Activated T-cell treated with anti-CD3 and anti-CD28 coated beads, Interleukin-2, amount 50 U/mL, for 4 hours (primary cell): Measurements from ENCODE around the gene RCAN2. TPM values are rescaled to one million over a fixed set of nuclear protein-coding genes. Genes with fewer than 3 reads are reported as not detected.
"Not testable (repeated sequence)": the region's sequence is repeated elsewhere in the genome, so short reads cannot be mapped to it uniquely, and the experiment has no call there.

ENCODE experiments used
- ATAC-seq, 2 donors: fragments of 200-7000 bp; cut with Tn5 transposase; one replicate each; pipeline ENCODE4 v1.10.0; 2021
- DNase-seq: peaks from one replicate; pipeline ENCODE4 v3.0.0-alpha.2; 2020
- H3K27me3 Mint-ChIP-seq: one replicate; pipeline ENCODE4 v1.8.0; 2021; ENCODE audit warnings: low read depth, mixed read lengths
- H3K36me3 Mint-ChIP-seq: one replicate; pipeline ENCODE4 v1.8.0; 2022; ENCODE audit warnings: mixed read lengths; ENCODE audit not compliant: insufficient read depth
- H3K4me1 Mint-ChIP-seq: one replicate; pipeline ENCODE4 v1.8.0; 2021; ENCODE audit warnings: low read depth, mixed read lengths
- H3K4me3 Mint-ChIP-seq: one replicate; pipeline ENCODE4 v1.8.0; 2021; ENCODE audit warnings: mild to moderate bottlenecking, moderate library complexity, mixed read lengths
- H3K9me3 Mint-ChIP-seq: one replicate; pipeline ENCODE4 v1.8.0; 2021; ENCODE audit warnings: mixed read lengths
- total RNA-seq, 3 donors: library from RNA; stranded (reverse); gene quantifications; one replicate each; pipeline ENCODE4 v1.2.1, GENCODE V29; 2021

RCAN2 gene
- total RNA-seq, 3 donors from 2014 or later, result 0.48 to 1.5 (median 1.1) TPM

- no peaks in the 10 kb centered on the region for H3K36me3 Mint-ChIP-seq
- ATAC-seq, result no peak
- no peak for DNase-seq
- no peak overlapping the region for H3K4me3 Mint-ChIP-seq
- H3K27me3 Mint-ChIP-seq, result peaks cover 9% of the 10 kb centered on the region
- H3K4me1 Mint-ChIP-seq, result no peaks in the 10 kb centered on the region
- no peaks in the 10 kb centered on the region for H3K9me3 Mint-ChIP-seq
These were observed 53.0 kb downstream of the RCAN2 start for GRCh38 chr6:46438245-46438644.

GRCh38 chr6:46437671-46438221, 53.5 kb downstream of the RCAN2 start:
- Mint-ChIP-seq H3K4me3 (no peak overlapping the region), H3K4me1 (no peaks in the 10 kb centered on the region), H3K27me3 (peaks cover 9% of the 10 kb centered on the region), H3K36me3 (no peaks in the 10 kb centered on the region), H3K9me3 (no peaks in the 10 kb centered on the region)
- ATAC-seq, result no peak
- DNase-seq, result no peak

DNA sequence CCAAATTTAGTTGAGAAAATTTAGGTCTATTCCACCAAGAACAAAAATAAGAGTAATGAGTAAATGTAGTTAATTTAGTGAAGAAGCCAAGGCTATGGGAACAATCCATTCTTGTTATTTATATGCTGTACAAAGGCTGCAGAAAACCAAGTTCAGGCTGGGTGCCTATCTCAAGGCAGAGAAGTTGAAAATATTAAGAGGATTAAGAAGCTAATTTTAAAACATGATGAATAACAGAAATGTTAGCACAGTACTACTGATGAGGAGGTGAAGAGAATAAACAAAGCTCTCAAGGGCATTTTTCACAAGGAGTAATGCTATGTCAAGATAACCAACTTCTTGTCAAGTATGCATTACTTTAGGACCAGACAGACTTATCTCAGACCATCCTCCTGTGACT, 68.6 kb downstream of the RCAN2 start:
- H3K36me3 Mint-ChIP-seq, result no peaks in the 10 kb centered on the region
- no peaks in the 10 kb centered on the region for H3K9me3 Mint-ChIP-seq
- peaks cover 10% of the 10 kb centered on the region for H3K27me3 Mint-ChIP-seq
- DNase-seq (no peak), ATAC-seq (no peak)
- H3K4me1 Mint-ChIP-seq, result no peaks in the 10 kb centered on the region
- no peak overlapping the region for H3K4me3 Mint-ChIP-seq

DNA sequence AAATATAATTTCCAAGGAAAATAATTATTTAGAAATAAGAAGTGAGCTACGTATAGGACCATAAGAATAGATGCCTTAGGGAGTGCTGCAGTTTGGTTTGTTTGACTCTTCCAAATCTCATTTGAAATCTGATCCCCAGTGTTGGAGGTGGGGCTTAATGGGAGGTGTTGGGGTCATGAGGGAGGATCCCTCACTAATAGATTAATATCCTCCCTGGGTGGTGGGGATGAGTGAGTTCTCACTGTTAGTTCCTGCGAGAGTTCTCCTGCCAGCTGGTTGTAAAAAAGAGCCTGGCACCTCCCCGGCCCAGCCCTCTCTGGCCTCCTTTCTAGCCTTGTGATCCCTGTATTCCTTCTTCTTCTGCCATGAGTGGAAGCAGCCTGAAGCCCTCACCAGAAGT, 69.3 kb downstream of the RCAN2 start:
- Mint-ChIP-seq H3K27me3 (peaks cover 10% of the 10 kb centered on the region), H3K9me3 (no peaks in the 10 kb centered on the region), H3K4me1 (no peaks in the 10 kb centered on the region), H3K36me3 (no peaks in the 10 kb centered on the region), H3K4me3 (no peak overlapping the region)
- ATAC-seq, result no peak
- no peak for DNase-seq

- Mint-ChIP-seq H3K9me3 (no peaks in the 10 kb centered on the region), H3K4me3 (no peak overlapping the region), H3K36me3 (no peaks in the 10 kb centered on the region), H3K4me1 (no peaks in the 10 kb centered on the region), H3K27me3 (peaks cover 10% of the 10 kb centered on the region)
- DNase-seq (no peak), ATAC-seq (no peak)
These were observed 70.2 kb downstream of the RCAN2 start for GRCh38 chr6:46420921-46421638.

- Mint-ChIP-seq H3K9me3 (no peaks in the 10 kb centered on the region), H3K4me3 (no peak overlapping the region), H3K27me3 (peaks cover 16% of the 10 kb centered on the region), H3K4me1 (no peaks in the 10 kb centered on the region), H3K36me3 (no peaks in the 10 kb centered on the region)
- ATAC-seq, result no peak
- no peak for DNase-seq
These were observed 71.7 kb downstream of the RCAN2 start for GRCh38 chr6:46419576-46420002.

GRCh38 chr6:46414398-46414797, 76.9 kb downstream of the RCAN2 start:
- H3K9me3 Mint-ChIP-seq, result no peaks in the 10 kb centered on the region
- no peaks in the 10 kb centered on the region for H3K36me3 Mint-ChIP-seq
- DNase-seq (no peak), ATAC-seq (no peak)
- no peak overlapping the region for H3K4me3 Mint-ChIP-seq
- peaks cover 8% of the 10 kb centered on the region for H3K27me3 Mint-ChIP-seq
- no peaks in the 10 kb centered on the region for H3K4me1 Mint-ChIP-seq

GRCh38 chr6:46412662-46413061, 78.6 kb downstream of the RCAN2 start:
- Mint-ChIP-seq H3K27me3 (peaks cover 6% of the 10 kb centered on the region), H3K4me1 (no peaks in the 10 kb centered on the region), H3K4me3 (no peak overlapping the region), H3K9me3 (no peaks in the 10 kb centered on the region), H3K36me3 (no peaks in the 10 kb centered on the region)
- DNase-seq (no peak), ATAC-seq (no peak)

DNA sequence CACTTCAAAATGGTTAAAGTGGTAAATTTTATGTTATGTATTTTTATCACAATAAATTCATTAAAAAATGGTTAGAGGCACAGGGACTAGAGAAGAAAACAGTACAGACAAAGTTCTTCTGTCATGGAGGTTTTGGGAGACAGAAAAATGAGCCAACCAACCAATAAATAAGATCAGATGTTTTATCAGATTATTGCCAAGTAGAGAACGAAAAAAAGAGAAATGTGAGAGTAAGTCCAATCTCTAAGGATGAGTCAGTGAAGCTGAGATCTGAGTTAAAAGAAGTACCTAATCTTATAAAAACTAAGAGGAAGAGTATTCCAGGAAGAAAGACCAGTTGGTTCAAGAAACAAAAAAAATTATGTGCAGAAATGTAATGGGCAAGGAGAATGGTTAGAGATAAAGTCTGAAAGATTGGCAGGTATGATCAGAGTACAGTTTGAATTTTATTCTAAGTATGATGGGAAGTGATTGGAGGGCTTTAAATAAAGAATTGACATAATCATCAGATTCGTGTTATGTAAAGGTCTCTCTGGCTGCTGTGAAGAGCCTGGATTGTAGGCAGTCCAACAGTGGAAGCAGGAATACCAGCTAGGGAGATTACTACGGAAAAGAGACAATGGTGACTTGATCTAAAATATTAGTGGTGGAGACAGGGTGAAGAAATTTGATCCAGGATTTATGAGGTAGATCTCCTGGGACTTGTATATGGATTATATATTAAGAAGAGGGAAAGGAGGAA, 79.6 kb downstream of the RCAN2 start:
- ATAC-seq, result no peak
- no peaks in the 10 kb centered on the region for H3K4me1 Mint-ChIP-seq
- DNase-seq, result no peak
- no peaks in the 10 kb centered on the region for H3K9me3 Mint-ChIP-seq
- no peaks in the 10 kb centered on the region for H3K36me3 Mint-ChIP-seq
- peaks cover 6% of the 10 kb centered on the region for H3K27me3 Mint-ChIP-seq
- H3K4me3 Mint-ChIP-seq, result no peak overlapping the region

- ATAC-seq (no peak), DNase-seq (no peak)
- no peaks in the 10 kb centered on the region for H3K4me1 Mint-ChIP-seq
These were observed 80.8 kb downstream of the RCAN2 start for GRCh38 chr6:46410334-46410953.

GRCh38 chr6:46407776-46408530, 83.3 kb downstream of the RCAN2 start:
- DNase-seq (no peak), ATAC-seq (no peak)
- H3K27me3 Mint-ChIP-seq, result no peaks in the 10 kb centered on the region
- H3K36me3 Mint-ChIP-seq, result no peaks in the 10 kb centered on the region
- no peaks in the 10 kb centered on the region for H3K9me3 Mint-ChIP-seq
- H3K4me3 Mint-ChIP-seq, result no peak overlapping the region
- H3K4me1 Mint-ChIP-seq, result no peaks in the 10 kb centered on the region

More at GRCh38 chr6:46410334-46410953, 80.8 kb downstream of the RCAN2 start:
- Mint-ChIP-seq H3K4me3 (no peak overlapping the region), H3K36me3 (no peaks in the 10 kb centered on the region), H3K9me3 (no peaks in the 10 kb centered on the region), H3K27me3 (peaks cover 6% of the 10 kb centered on the region)

GRCh38 chr6:46407246-46407645, 84.0 kb downstream of the RCAN2 start:
- no peaks in the 10 kb centered on the region for H3K4me1 Mint-ChIP-seq
- DNase-seq (no peak), ATAC-seq (no peak)
- peaks cover 2% of the 10 kb centered on the region for H3K27me3 Mint-ChIP-seq
- H3K4me3 Mint-ChIP-seq, result no peak overlapping the region
- no peaks in the 10 kb centered on the region for H3K9me3 Mint-ChIP-seq
- H3K36me3 Mint-ChIP-seq, result no peaks in the 10 kb centered on the region

GRCh38 chr6:46405620-46406180, 85.5 kb downstream of the RCAN2 start:
- H3K9me3 Mint-ChIP-seq, H3K4me3 Mint-ChIP-seq, H3K4me1 Mint-ChIP-seq, DNase-seq, H3K36me3 Mint-ChIP-seq, ATAC-seq, H3K27me3 Mint-ChIP-seq: not testable (repeated sequence)

DNA sequence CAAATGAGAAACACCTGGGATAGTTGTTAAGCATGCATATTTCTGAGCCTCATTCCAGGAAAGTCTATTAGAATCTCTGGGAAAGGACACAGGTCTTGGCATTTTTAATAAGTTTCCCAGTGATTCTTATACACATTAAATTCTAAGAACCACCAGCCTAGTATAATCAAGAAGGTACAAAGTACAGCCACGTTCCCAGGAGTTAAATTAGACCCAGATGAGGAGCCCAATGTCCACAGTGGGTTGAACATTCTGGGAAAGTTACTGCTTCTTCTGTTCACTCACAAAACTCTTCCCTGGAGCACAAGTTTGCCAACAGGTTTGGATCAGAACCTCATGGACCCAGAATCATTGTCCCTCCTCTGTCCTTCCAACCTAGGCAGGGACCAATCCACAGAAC, 90.4 kb downstream of the RCAN2 start:
- DNase-seq (no peak), ATAC-seq (no peak)
- no peak overlapping the region for H3K4me3 Mint-ChIP-seq
- no peaks in the 10 kb centered on the region for H3K36me3 Mint-ChIP-seq
- H3K9me3 Mint-ChIP-seq, result no peaks in the 10 kb centered on the region
- H3K4me1 Mint-ChIP-seq, result no peaks in the 10 kb centered on the region
- peaks cover 15% of the 10 kb centered on the region for H3K27me3 Mint-ChIP-seq
